ENCODE measurements around the gene NR3C2.
"Not testable (repeated sequence)": the region's sequence is repeated elsewhere in the genome, so short reads cannot be mapped to it uniquely, and the experiment has no call there.

NR3C2 gene

GRCh38 chr4:148369919-148370318 lies 72.3 kb downstream of the NR3C2 start:
- DNase-seq (ENCODE audit: low read depth, low spot score) = no peak

- no peak for DNase-seq (ENCODE audit: low read depth, low spot score)
Observed at GRCh38 chr4:148367756-148368155, 74.5 kb downstream of the NR3C2 start.

GRCh38 chr4:148366251-148366650 lies 76.0 kb downstream of the NR3C2 start:
- DNase-seq (ENCODE audit: low read depth, low spot score) = no peak

GRCh38 chr4:148364525-148364924 lies 77.7 kb downstream of the NR3C2 start:
- no peak for DNase-seq (ENCODE audit: low read depth, low spot score)

GRCh38 chr4:148359769-148360168 lies 82.4 kb downstream of the NR3C2 start:
- no peak for DNase-seq (ENCODE audit: low read depth, low spot score)

- no peak for DNase-seq (ENCODE audit: low read depth, low spot score)
Observed at GRCh38 chr4:148355442-148356123, 86.6 kb downstream of the NR3C2 start.

- no peak for DNase-seq (ENCODE audit: low read depth, low spot score)
Observed at GRCh38 chr4:148354186-148354585, 88.0 kb downstream of the NR3C2 start.

GRCh38 chr4:148353571-148353970 lies 88.6 kb downstream of the NR3C2 start:
- no peak for DNase-seq (ENCODE audit: low read depth, low spot score)

- DNase-seq (ENCODE audit: low read depth, low spot score) = no peak
Observed at GRCh38 chr4:148349153-148349552, 93.1 kb downstream of the NR3C2 start.

GRCh38 chr4:148346657-148347056 lies 95.6 kb downstream of the NR3C2 start:
- DNase-seq (ENCODE audit: low read depth, low spot score) = no peak

- DNase-seq (ENCODE audit: low read depth, low spot score) = no peak
Observed at GRCh38 chr4:148345509-148345908, 96.7 kb downstream of the NR3C2 start.

- DNase-seq (ENCODE audit: low read depth, low spot score) = no peak
Observed at GRCh38 chr4:148344941-148345340, 97.3 kb downstream of the NR3C2 start.

- no peak for DNase-seq (ENCODE audit: low read depth, low spot score)
Observed at GRCh38 chr4:148344352-148344751, 97.9 kb downstream of the NR3C2 start.

GRCh38 chr4:148341980-148342800 lies 100.0 kb downstream of the NR3C2 start:
- DNase-seq (ENCODE audit: low read depth, low spot score) = no peak

GRCh38 chr4:148335133-148335532 lies 107.1 kb downstream of the NR3C2 start:
- no peak for DNase-seq (ENCODE audit: low read depth, low spot score)

GRCh38 chr4:148333265-148333664 lies 108.9 kb downstream of the NR3C2 start:
- no peak for DNase-seq (ENCODE audit: low read depth, low spot score)

- DNase-seq (ENCODE audit: low read depth, low spot score) = no peak
Observed at GRCh38 chr4:148332486-148332885, 109.7 kb downstream of the NR3C2 start.

GRCh38 chr4:148330724-148331123 lies 111.5 kb downstream of the NR3C2 start:
- no peak for DNase-seq (ENCODE audit: low read depth, low spot score)

GRCh38 chr4:148330161-148330560 lies 112.1 kb downstream of the NR3C2 start:
- no peak for DNase-seq (ENCODE audit: low read depth, low spot score)

- no peak for DNase-seq (ENCODE audit: low read depth, low spot score)
Observed at GRCh38 chr4:148329751-148330150, 112.5 kb downstream of the NR3C2 start.

GRCh38 chr4:148327683-148328082 lies 114.5 kb downstream of the NR3C2 start:
- DNase-seq (ENCODE audit: low read depth, low spot score) = no peak

- not testable (repeated sequence) for DNase-seq (ENCODE audit: low read depth, low spot score)
Observed at GRCh38 chr4:148323316-148323715, 118.9 kb downstream of the NR3C2 start.

- DNase-seq (ENCODE audit: low read depth, low spot score) = no peak
Observed at GRCh38 chr4:148315049-148315448, 127.2 kb downstream of the NR3C2 start.

Measured in activated CD4-positive, CD25-positive, alpha-beta regulatory T cell treated with anti-CD3 and anti-CD28 coated beads, Interleukin-2, amount 50 U/mL, for 16 hours (primary cell).